Measurements from ENCODE around the gene CCDC40. TPM values are rescaled to one million over a fixed set of nuclear protein-coding genes. Genes with fewer than 3 reads are reported as not detected.

Gene CCDC40
- total and polyA plus RNA-seq, 10 of the 15 experiments (the other 5 are each of a cell fraction or from before 2014, with no cell fraction given), result 0.06 to 0.10 TPM; not detected in 8

DNA sequence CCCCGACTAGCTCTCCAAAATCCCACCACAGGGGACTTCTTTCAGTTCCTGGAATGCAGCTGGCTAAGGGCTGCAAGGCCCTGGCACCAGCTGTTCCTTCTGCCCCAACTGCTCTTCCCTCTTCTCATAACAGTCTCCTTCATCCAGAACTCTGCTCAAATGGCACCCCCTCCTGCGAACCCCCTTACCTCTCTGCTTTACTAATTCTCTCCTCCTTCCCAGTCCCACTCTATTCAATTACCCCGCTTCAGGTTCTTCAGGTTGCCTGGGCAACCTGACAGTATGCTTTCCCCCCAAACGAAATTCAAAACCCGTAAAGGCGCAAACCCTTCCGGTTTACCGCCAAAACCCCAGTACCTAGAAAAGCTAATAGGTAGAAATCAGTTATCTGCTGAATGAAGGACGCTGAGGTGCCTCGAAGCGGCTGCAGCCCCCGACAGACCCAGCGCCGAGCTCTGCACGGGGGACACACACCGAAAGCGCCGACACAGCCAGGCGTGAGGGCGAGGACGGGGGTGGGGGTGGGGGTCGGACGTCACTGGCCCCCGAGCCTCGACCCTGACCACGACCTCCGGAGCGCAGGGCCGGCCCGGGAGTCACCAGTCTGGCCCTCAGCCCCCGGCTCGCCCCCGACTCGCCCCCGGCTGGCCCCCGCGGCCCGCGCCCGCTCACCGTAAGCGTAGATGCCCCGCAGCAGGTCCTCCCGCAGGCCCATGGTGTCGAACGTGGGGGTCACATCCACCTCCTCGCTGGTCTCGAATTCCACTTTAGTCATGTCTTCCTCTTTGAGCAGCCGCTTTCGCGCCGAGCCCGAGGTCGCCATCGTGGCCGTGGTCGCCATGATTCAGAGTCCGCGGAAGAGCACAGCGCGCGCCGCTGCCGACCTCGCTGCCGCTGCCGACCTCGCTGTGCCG lies 109.9 kb downstream of the CCDC40 start:
- ChIA-PET RAD21 (ENCODE audit: unreplicated experiment) (interaction anchor here (1.0 to 1.4 kb wide), 3 partner anchors 45 to 459 kb away, joined by 3 to 9 read pairs (median 4); partner anchors contain the start of gene GAA), SMC1A (ENCODE audit: uncharacterized antibody, unreplicated experiment) (interaction anchor here (1.1 to 2.2 kb wide), 4 partner anchors 10 to 45 kb away, joined by 3 to 7 read pairs (median 5); partner anchors contain the start of gene GAA), POLR2A (interaction anchor here (0.8 to 1.7 kb wide), 3 partner anchors 12 to 309 kb away, joined by 3 to 6 read pairs (median 4); partner anchors contain the start of gene GAA), CTCF (interaction anchor here (0.9 to 4.9 kb wide), 4 partner anchors 22 to 119 kb away, joined by 3 to 21 read pairs (median 5); partner anchors contain the start of gene GAA)
- under 1% methylated on average over 44 of the region's 69 CpGs for WGBS (ENCODE audit: insufficient coverage, insufficient replicate concordance, low lambda C conversion rate, missing lambda C conversion rate)
- in situ Hi-C loops (cut with MboI) (no loop called here), intact Hi-C loops (cut with micrococcal nuclease; ENCODE audit: unreplicated experiment) (loop anchor here (1.0 kb wide), 1 partner anchor 113 kb away; no protein-coding TSS in a partner anchor)
- ATAC-seq (peak; percentile 13), DNase-seq (ENCODE audit: low read depth, low spot score) (no peak), FAIRE-seq (peak; percentile 23)
- peaks cover 46% of the 10 kb centered on the region for H3K79me2 ChIP-seq (ENCODE audit: control insufficient read depth, insufficient read depth, low read length)
- H4K20me1 ChIP-seq (ENCODE audit: control insufficient read depth, insufficient read depth), result 0 out of 2 replicates have a peak, but pooled peaks cover 3% of the 10 kb centered on the region
- peak overlapping the region; percentile 88 for H3K9ac ChIP-seq (ENCODE audit: control insufficient read depth, insufficient read depth, low read length)
- peak overlapping the region; percentile 92 for H3K4me3 ChIP-seq
- peak overlapping the region; percentile 75 for H3K4me2 ChIP-seq (ENCODE audit: control insufficient read depth, insufficient read depth)
- no peaks in the 10 kb centered on the region for H3K27me3 ChIP-seq (replicated peaks in 1 of 2; ENCODE audit: control insufficient read depth in 2 of 2, insufficient read depth in 2 of 2, low read length in 1 of 2)
- peaks cover 13 to 14% of the 10 kb centered on the region in 2 experiments for H3K36me3 ChIP-seq (ENCODE audit: control insufficient read depth in 2 of 2, insufficient read depth in 2 of 2, low read length in 1 of 2)
- BruUV-seq (replicated peaks), result no TSS peak
- H3K27ac ChIP-seq (ENCODE audit: control insufficient read depth, insufficient read depth), result peak overlapping the region; percentile 78
- peaks cover 15% of the 10 kb centered on the region for H3K4me1 ChIP-seq (ENCODE audit: control insufficient read depth, insufficient read depth, low read length)
- 0 out of 2 replicates have a peak overlapping the region, but pooled peaks have one; percentile 36 for H2AFZ ChIP-seq (ENCODE audit: control insufficient read depth, low read depth, low read length)
- H3K9me3 ChIP-seq (replicated peaks; ENCODE audit: control insufficient read depth, insufficient read depth, low read length), result no peaks in the 10 kb centered on the region
- no peak for TF ChIP-seq SUZ12 (IDR thresholded peaks at IDR 0.05; ENCODE audit: unreplicated experiment)
- TF ChIP-seq RAD21 (IDR thresholded peaks at IDR 0.05; ENCODE audit: insufficient read depth, low read depth, low read length), result no peak
- TF ChIP-seq, protein P1, sequence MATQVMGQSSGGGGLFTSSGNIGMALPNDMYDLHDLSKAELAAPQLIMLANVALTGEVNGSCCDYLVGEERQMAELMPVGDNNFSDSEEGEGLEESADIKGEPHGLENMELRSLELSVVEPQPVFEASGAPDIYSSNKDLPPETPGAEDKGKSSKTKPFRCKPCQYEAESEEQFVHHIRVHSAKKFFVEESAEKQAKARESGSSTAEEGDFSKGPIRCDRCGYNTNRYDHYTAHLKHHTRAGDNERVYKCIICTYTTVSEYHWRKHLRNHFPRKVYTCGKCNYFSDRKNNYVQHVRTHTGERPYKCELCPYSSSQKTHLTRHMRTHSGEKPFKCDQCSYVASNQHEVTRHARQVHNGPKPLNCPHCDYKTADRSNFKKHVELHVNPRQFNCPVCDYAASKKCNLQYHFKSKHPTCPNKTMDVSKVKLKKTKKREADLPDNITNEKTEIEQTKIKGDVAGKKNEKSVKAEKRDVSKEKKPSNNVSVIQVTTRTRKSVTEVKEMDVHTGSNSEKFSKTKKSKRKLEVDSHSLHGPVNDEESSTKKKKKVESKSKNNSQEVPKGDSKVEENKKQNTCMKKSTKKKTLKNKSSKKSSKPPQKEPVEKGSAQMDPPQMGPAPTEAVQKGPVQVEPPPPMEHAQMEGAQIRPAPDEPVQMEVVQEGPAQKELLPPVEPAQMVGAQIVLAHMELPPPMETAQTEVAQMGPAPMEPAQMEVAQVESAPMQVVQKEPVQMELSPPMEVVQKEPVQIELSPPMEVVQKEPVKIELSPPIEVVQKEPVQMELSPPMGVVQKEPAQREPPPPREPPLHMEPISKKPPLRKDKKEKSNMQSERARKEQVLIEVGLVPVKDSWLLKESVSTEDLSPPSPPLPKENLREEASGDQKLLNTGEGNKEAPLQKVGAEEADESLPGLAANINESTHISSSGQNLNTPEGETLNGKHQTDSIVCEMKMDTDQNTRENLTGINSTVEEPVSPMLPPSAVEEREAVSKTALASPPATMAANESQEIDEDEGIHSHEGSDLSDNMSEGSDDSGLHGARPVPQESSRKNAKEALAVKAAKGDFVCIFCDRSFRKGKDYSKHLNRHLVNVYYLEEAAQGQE (IDR thresholded peaks at IDR 0.05; ENCODE audit: low read depth, low read length), result no peak
- TF ChIP-seq, protein P2, sequence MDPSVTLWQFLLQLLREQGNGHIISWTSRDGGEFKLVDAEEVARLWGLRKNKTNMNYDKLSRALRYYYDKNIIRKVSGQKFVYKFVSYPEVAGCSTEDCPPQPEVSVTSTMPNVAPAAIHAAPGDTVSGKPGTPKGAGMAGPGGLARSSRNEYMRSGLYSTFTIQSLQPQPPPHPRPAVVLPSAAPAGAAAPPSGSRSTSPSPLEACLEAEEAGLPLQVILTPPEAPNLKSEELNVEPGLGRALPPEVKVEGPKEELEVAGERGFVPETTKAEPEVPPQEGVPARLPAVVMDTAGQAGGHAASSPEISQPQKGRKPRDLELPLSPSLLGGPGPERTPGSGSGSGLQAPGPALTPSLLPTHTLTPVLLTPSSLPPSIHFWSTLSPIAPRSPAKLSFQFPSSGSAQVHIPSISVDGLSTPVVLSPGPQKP (IDR thresholded peaks at IDR 0.05; ENCODE audit: low read depth, low read length), result no peak
- no peak for TF ChIP-seq TBL1XR1 (IDR thresholded peaks at IDR 0.05; ENCODE audit: low read depth, low read length)
- TF ChIP-seq FOXM1 (IDR thresholded peaks at IDR 0.05; ENCODE audit: low read depth, low read length), result no peak
- TF ChIP-seq ZNF274 (IDR thresholded peaks at IDR 0.05; ENCODE audit: insufficient read depth, insufficient read length), result no peak
- TF ChIP-seq HCFC1 (IDR thresholded peaks at IDR 0.05; ENCODE audit: low read length), result no peak
- TF ChIP-seq YY1 (IDR thresholded peaks at IDR 0.05; ENCODE audit: low read depth, low read length), result peak; percentile 64; the same call in 1 of the 2 replicates
- no peak for TF ChIP-seq CHD1 (IDR thresholded peaks at IDR 0.05; ENCODE audit: low read depth, low read length)
- no peak for TF ChIP-seq PML (IDR thresholded peaks at IDR 0.05; ENCODE audit: low read length)
- no peak for TF ChIP-seq EED (IDR thresholded peaks at IDR 0.05; ENCODE audit: low read depth)
- no peak for TF ChIP-seq FOS (IDR thresholded peaks at IDR 0.05; ENCODE audit: borderline replicate concordance, extremely low read depth, insufficient read length)
- no peak for TF ChIP-seq MYC (IDR thresholded peaks at IDR 0.05; ENCODE audit: insufficient read depth, insufficient read length, insufficient replicate concordance, low read length, severe bottlenecking)
- no peak for TF ChIP-seq IKZF2 (IDR thresholded peaks at IDR 0.05)
- 0 out of 2 replicates have a peak, but pooled peaks have one; percentile 19 for TF ChIP-seq TAF1 (IDR thresholded peaks at IDR 0.05; ENCODE audit: borderline replicate concordance, low read depth, low read length)
- TF ChIP-seq CEBPB (IDR thresholded peaks at IDR 0.05; ENCODE audit: borderline replicate concordance in 1 of 2, low read depth in 2 of 2, low read length in 2 of 2), result no peak
